GM18502 (cell line): ENCODE measurements around the gene FAM193B.
A peak's percentile ranks its signal among the peaks of the same experiment; 100 is the strongest.

ENCODE experiments used
- ATAC-seq: cut with Tn5 transposase; IDR thresholded peaks from one replicate; pipeline ENCODE4 v1.9.1; 2021; ENCODE audit warnings: mild to moderate bottlenecking; ENCODE audit not compliant: unreplicated experiment, poor library complexity

FAM193B gene

DNA sequence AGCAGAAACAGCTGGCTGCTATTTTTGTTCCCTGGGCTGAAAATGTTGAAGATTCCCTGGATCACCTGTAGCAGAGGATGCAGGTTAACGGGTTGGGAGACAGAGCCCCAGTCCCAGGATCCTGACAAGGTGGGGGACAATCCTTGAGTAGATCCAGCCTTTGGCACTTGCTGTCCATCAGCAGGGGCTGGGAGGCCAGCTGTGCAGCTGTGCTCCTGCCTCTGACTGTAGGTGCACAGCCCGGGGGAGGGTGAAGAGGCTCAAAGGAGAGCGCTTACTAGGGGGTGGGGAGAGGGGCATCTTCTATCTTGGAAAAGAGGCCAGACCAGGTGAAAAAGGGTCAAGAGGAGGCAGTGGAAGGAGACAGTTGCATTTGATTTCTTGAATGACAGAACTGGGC is 34.1 kb downstream of the FAM193B start:
- ATAC-seq = no peak

DNA sequence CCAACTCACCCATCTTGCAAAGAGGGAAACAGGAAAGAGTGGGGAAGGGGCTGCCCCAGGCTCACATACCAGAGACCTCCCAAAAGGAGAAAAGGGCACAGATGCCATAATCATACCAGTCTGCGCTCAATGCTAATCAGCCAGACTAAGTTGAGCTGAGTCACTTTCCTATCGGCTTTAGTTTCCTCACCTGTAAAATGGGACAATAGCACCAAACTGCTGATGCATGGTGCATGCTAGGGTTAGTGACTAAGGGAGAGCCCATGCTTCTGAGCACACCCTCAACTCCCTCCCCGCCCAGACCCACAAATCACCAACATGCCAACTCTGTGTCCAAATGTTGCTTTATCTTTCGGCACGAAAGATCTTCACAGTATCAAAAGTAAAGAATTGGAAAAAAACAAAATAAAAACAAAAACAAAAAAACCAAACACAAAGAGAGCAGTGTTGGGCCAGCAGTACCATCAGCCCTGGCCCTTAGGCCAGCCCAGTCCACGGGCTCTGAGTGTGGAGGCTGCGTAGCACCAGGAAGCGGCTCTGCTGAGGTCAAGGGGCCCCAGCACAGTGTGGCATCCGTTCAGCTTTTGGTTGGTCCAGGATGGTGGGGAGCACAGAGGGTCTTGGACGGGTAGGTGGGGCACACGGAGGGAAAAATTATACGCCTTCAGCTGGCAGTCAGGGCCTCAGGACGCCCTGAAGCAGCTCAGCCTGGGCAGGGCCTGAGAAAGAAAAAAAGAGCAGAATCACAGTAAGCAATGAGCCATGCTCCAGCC is 34.7 kb downstream of the FAM193B start:
- ATAC-seq = no peak

DNA sequence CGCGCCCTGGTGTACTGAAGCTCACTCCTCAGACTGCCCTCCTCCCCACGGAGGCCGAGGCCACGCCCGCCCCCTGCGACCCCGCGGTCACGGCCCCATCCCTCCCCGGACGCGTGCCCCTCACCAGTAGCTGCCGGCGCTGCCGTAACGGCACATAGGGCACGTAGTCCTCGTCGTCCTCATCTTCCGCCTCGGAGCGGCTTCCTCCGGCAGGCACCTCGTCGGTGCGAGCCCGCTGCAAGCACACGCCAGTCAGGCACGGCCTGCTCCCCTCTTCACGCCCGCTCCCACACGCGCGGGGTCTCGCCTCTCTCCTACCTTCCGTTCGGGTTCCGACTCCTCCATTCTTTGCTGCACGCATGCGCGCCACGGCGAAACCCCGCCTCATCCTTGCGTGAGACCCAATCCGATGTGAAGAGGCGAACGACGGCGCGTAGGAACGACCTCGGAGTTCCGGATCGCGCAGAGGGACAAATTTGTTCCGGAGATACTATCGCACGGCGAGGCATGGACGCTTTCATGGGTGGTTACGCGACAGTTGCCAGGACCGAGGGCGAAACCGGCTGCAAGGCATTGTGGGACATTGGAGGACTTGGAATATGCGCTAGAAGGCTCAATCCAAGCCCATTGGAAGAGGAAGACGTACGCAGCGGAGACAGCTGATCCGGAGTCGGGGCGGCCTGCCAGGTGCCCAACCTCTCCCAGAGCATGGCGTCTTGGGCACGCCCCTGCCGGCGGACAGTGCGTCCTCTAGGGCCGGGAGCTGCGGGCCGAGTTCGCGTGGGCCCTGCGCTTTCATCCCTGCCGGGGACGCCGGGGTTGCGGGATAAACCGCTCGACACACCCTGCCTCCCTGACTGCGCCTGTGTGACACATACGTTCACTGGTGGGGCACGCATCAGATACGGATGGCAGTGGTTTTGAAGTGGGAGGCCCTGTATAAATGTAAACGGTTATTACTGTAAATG is 37.5 kb downstream of the FAM193B start, which contains the start of gene DDX41:
Gene DDX41, minus strand, starts transcription at position 361 of the 968 bp plus-strand sequence. Its CDS starts 16 bp downstream, at position 345.
- ATAC-seq = peak; percentile 81

DNA sequence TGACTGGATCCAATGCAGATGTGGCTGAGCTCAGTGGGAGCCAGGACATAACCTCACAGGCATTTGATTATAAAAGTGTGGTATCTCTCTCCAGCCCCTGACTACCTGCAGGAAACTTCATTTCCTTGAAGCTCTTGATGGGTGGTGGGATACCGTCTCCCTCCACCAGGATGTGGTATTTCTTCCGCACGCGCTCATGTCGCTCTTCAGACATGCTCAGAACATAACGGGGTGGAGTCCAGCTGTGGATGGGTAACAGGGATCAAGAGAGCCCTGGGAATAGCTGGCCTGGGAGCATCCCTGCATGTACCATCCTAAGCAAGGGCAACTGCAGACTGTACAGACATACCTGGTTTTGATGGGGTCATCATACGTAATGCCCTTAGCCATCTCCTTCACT is 38.8 kb downstream of the FAM193B start:
- no peak for ATAC-seq

DNA sequence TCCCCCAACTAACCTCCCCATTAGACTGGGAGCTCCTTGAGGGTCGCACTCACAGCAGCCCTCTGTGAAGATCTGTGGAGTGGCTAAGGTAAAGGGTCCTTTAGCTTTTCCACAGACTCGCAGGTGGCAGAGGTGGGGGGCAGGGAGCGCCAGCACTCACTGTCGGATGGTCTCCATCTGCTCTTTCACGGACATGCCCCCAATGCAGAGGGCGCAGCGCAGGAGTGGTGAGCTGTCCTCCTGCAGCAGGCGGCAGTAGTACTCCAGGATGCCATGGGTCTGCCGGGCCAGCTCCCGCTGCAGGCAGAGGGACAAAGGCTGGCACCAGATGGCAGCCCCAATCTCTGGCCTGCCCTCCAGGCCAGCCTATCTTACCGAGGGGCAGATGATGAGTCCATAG is 39.8 kb downstream of the FAM193B start:
- ATAC-seq = no peak

DNA sequence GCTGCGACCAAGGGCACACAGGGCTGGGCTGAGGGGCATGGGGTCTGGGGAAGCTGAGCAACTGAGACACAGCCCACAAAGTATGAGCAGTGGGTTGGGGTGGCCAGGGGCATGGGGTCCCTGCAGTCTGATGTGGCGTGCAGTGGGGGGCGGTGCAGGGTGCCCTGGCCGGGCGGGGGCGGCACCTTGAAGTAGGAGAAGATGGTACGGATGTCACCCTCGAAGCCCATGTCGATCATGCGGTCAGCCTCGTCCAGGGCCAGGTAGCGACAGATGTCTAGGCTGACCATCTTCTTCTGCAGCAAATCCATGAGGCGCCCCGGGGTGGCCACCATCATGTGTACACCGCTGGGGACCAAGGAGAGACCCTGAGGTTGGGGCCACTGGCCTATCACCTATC is 40.9 kb downstream of the FAM193B start:
- no peak for ATAC-seq

DNA sequence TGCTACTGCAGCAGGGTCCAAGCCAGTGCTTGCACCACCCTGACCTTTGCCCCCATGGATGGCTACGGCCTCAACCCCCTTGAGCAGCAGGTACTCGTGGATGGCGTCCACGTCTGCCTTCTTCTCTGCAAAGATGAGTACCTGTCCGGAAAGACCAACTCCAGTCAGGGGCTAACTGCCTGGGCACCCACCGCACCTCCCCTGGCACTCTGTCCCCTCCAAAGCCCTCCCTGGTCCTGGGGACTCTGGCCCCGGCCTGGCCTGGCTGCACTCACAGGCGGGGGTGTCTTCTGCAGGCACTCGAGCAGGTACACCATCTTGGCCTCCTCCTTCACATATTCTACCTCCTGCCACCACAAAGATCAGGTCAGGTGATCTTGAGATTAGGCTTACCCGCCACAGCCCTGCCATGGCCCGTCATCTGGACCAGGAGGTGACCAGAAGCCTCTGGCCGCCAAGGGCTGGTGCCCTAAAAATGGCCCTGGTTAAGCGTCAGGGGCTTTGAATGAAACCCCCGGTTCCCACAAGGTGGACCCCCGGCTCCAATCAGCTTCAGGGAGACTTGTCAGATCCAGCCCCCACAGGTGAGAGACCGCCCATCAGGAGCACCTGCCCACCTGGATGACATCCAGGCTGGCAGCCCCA is 41.5 kb downstream of the FAM193B start:
- no peak for ATAC-seq

DNA sequence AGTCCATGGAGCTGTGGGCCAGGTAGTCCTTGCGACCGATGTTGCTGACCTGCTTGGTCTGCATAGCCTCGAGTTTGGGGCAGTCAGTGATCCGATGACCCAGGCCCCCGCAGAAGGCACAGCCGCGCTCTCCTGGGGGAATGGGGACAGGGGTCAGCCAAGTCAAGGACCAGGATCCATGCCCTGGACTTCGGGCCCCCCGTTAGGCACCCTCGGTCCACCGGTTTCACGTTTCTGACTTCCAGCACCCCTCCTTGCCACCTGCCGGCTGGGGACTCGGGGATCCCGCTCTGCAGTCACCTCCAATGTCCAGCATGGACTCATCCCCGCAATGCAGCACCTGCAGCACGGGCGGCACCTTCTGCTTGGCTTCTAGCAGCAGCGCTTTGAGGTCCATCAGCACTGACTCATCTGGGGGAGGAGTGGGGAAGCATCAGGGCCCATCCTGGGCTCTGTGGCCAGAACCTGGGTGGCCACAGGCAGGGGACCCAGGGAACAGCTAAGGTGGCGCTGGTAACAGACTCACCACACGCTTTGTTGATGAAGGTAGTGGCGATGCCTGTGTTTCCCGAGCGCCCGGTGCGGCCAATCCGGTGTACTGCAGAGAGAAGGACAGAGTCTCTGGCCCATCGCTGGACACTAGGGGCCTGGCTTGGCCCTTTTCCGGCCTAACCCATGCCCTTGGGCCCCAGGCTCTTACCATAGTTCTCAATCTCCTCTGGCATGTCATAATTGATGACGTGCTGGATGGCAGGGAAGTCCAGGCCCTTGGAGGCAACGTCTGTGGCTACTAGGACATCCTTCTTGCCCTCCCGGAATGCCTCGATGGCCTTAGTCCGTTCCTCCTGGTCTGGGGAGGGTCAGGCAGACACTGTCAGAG is 42.3 kb downstream of the FAM193B start:
- ATAC-seq = no peak

DNA sequence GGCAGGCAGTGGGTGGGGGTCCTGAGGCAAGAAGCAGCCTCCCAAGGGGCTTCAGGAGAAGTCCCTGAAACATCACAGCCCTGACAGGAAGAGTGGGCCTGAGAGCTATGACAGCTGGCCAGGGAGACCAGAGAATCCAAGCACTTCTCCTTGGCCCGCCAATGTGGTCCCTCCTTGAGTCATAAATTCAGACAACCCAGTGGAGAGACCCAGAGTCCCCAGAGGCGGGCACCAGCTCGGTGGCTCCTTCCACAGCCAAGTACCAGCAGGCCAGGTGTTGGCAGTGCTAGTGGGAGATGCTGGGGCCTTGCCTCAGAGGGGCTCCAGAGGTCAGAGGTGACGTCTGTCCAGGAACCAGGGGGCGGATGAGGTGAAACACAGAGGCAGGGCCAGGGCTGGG is 43.2 kb downstream of the FAM193B start:
- ATAC-seq = no peak

DNA sequence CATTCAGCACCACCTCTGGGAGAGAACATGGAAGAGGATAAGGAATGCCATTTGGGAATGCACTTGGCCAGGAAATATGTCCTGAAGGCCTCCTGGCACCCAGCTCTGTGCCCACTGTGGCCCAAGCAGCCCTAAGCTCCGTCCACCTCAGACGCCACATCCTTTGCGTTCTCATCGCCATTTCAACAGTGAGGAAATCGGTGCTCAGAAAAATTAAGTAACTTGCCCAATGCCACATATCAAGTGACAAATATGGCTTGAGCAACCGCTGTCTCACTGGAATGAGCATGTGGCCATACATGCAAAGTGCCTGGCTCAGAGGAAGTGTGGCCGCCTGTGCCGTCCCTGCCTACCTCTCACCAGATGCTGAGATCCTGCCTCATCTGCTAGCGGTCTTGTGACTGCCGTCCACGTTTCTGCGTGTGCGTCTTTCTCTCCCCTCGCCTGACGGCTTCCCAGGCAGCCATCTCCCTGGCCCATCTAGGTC is 43.8 kb downstream of the FAM193B start:
- peak; percentile 45 for ATAC-seq

DNA sequence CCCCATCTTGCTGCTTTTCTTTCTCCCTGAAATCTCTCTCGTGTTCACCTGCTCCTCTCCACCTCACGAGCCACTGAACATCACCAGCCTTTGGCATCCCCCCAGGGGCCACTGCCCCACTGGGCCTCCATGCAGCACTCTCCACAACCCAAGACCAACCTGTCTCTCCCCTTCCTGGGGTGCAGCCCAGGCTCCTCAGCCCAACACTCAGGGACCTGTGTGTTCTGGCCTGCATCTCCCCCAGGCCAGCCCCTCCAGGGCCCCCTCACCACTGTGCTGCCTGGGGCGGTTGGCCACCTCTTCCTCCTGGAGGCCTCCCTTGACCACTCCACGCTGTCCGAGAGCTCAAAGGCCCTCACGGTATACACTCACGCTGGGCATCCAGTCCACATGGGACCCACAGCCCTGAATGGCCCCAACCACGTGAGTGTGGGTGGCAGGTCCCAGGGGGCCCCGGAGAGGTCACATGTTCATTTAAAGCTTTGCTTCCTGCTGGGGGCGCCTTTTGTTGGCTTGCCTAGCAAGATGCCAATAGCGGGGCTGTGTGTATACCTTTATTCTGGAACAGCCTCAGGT is 44.3 kb downstream of the FAM193B start:
- ATAC-seq = peak; percentile 35

DNA sequence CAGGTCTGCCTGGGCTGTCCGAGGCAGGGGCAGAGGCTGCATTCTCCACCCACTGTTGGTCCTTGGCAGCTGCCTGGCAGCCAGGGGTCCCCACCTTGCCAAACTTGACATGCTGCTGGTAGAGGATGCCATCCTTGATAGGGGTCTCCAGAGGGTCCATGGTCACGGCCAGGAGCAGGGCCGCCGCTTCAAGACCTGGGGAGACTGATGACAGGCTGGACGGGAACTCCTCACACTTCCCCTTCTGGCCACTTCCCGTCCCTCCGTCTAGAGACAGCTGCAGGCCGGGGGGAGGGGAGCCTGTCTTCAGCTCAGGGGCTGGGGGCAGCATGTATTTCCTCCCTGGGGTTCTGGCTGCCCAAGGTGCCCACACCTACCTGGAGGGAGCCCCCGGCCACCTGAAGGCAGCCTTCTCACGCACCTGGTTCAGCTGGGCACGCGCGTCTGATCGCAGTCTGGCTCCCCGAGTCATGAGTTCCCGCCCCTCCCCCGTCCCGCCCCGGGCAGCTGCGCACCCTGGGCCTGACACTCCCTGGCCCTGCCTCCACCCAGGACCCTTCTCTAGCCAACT is 44.9 kb downstream of the FAM193B start, which contains the start of gene DOK3:
Gene DOK3, minus strand, starts transcription at position 446 of the 571 bp plus-strand sequence. Its CDS starts 286 bp downstream, at position 160.
- ATAC-seq = peak; percentile 29

DNA sequence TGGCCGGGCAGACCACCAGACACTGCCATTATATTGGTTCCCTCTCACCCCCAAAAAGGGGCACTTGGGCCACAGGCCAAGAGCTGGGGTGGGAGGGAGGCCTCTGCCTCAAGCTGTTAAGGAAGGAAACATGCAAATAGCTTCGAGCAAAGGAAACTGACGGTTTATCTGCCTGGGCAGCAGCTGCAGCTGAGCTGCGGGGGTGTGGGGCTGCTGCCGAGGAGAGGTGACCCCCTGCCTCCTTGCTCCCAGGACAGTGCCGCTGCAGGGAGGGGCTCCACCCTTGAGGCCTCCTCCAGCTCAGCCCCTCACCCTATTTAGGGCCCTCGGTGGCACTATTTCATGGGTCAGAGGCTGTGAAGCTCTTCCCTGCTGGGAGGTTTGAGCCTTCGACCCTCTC is 45.5 kb downstream of the FAM193B start:
- ATAC-seq = peak; percentile 34

DNA sequence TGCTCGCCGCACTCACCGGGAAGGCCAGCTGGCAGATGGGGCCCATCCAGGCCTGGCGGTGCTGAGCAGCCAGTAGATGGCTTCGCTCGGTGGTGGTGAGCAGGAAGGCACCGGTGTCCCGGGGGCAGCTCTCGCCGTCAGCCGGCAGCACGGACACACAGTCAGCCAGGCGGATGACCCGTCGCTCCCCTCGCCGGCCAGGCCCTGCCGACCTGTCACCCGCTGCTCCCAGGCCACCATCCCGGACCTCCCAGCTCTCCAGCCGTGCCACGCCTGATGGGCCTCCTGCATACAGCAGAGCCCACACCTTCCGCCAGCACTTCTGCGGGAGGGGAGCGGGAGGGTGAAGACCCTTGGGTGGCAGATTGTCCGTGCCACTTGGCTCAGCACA is 46.1 kb downstream of the FAM193B start:
- ATAC-seq = no peak

DNA sequence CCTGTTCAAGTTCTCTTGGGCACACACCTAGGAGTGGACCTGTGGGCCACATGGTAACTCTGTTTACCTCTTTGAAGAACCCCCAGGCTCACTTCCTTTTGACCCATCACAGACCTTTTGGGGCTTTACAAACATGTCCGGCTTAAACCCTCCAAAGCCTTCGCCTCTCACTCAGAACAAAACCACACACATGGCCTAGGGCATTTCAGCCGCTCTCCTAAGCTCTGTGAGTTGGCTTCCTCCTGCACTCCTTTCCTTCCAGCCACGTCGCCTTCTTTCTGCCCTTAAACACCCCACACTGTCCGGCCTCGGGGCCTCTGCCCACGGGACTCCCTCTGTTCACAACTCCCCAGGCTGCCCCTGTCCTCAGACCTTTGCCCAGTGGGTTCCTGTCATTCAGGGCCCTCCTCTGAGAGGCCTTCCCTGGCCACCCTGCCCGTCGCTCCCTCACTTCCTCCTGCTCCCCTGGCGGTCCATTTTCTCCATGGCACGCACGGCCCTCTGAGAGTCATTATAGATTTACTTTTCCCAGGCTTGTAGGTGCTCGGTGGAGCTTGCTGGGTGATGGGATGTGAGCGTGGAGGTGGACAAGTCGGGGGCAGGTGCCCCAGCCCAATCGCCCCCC is 46.7 kb downstream of the FAM193B start:
- ATAC-seq = no peak

DNA sequence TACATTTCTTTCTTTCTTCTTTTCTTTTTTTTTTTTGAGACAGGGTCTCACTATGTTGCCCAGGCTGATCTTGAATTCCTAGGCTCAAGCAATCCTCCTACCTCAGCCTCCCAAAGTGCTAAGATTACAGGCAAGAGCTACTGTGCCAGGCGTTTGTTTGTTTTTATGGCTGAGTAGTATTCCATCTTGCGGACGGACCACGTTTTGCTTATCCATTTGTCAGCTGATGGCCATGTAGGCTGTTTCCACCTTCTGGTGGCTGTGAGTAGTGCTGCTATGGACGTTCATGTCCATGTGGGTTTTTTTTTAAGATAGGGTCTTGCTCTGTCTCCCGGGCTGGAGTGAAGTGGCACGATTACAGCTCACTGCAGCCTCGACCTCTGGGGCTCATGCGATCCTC is 47.2 kb downstream of the FAM193B start:
- ATAC-seq = no peak

DNA sequence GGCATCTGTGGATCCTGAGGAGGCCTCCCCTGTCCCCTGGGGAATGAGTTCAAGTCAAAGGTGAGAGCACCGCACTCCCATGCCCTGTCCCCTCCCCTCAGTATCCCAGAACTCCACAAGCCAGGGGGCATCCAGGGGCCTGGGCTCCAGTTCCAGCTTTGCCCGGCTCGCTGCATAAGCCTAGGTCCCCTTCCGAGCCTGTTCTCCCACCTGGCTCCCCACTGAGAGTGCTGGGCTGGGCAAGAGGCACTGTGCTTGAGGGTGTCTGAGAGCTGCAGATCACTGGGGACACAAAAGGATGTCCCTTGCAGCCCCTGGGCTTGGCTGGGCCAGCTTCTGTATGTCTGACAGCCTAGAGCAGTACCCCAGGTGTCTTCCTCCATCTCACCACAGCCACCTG is 49.3 kb downstream of the FAM193B start:
- no peak for ATAC-seq
